Lower leg skin (tissue), 4 donors: ENCODE measurements around the gene NPAS3. TPM values are rescaled to one million over a fixed set of nuclear protein-coding genes. Genes with fewer than 3 reads are reported as not detected.

ENCODE experiments used
- DNase-seq, 2 donors: peaks; one replicate each; pipeline ENCODE4 v3.0.0-alpha.2; 2019; ENCODE audit warnings: low spot score in 2 of 2
- H3K4me3 ChIP-seq: fragments of 200-600 bp; sonication (generic); 2 replicates; pipeline ENCODE4 v1.5.1; 2017; ENCODE audit warnings: mild to moderate bottlenecking, low read depth; ENCODE audit not compliant: poor library complexity, severe bottlenecking
- CTCF ChIP-seq, 3 donors: fragments of 450-650 bp; IDR thresholded peaks; one replicate each; pipeline ENCODE4 v1.5.1; 2016; ENCODE audit warnings: antibody characterized with exemption in 3 of 3, mild to moderate bottlenecking in 3 of 3, moderate library complexity in 2 of 3
- POLR2A ChIP-seq, 2 donors: fragments of 450-650 bp; IDR thresholded peaks; one replicate each; pipeline ENCODE4 v1.6.1; 2016 to 2017; ENCODE audit warnings: antibody characterized with exemption in 2 of 2, mild to moderate bottlenecking in 1 of 2, moderate library complexity in 1 of 2
- WGBS, 2 donors: methylation state at CpG; one replicate each; pipeline ENCODE4 v1.1.5; 2018; 5-methylcytosine and 5-hydroxymethylcytosine counted together
- intact Hi-C: fragments of 100-400 bp; cut with DNase I; formaldehyde crosslinking; loops from one replicate; pipeline ENCODE4 v1.15.0; 2023; ENCODE audit warnings: low total_unique reads
- total RNA-seq, 4 donors: library from RNA; depleted of rRNA; stranded (reverse); fragments of >200 nt; gene quantifications; one replicate each; pipeline ENCODE4 v1.1.0, GENCODE V29; 2016

NPAS3 gene
- total RNA-seq, 4 donors from 2014 or later = 0.25 to 0.29 TPM; not detected in 2

GRCh38 chr14:33163600-33163999 is 224.9 kb downstream of the NPAS3 start:
- intact Hi-C loops = no loop called here
- TF ChIP-seq POLR2A (IDR thresholded peaks at IDR 0.05) = no peak
- no peak for DNase-seq
- H3K4me3 ChIP-seq = no peak overlapping the region
- 89 to 93% methylated on average over 2 of the region's 2 CpGs for WGBS, 2 donors

GRCh38 chr14:33165144-33165925 is 226.7 kb downstream of the NPAS3 start:
- DNase-seq = no peak
- 83 to 84% methylated on average over 8 of the region's 8 CpGs for WGBS, 2 donors
- H3K4me3 ChIP-seq = no peak overlapping the region
- intact Hi-C loops = no loop called here
- TF ChIP-seq CTCF (IDR thresholded peaks at IDR 0.05) (no peak), POLR2A (IDR thresholded peaks at IDR 0.05) (no peak)

GRCh38 chr14:33165926-33166289 is 227.2 kb downstream of the NPAS3 start:
- no peak for DNase-seq
- no peak overlapping the region for H3K4me3 ChIP-seq
- TF ChIP-seq CTCF (IDR thresholded peaks at IDR 0.05) (no peak), POLR2A (IDR thresholded peaks at IDR 0.05) (no peak)
- 89 to 90% methylated on average over 5 of the region's 5 CpGs for WGBS, 2 donors
- intact Hi-C loops = no loop called here

GRCh38 chr14:33175951-33176350 is 237.3 kb downstream of the NPAS3 start:
- intact Hi-C loops = no loop called here
- TF ChIP-seq CTCF (IDR thresholded peaks at IDR 0.05) = no peak
- no peak overlapping the region for H3K4me3 ChIP-seq
- no peak for DNase-seq

- 49 to 58% methylated on average over 2 of the region's 2 CpGs for WGBS, 2 donors
- H3K4me3 ChIP-seq = no peak overlapping the region
- intact Hi-C loops = no loop called here
- no peak for DNase-seq
- no peak for TF ChIP-seq POLR2A (IDR thresholded peaks at IDR 0.05)
- no peak for TF ChIP-seq CTCF (IDR thresholded peaks at IDR 0.05)
These were observed 245.9 kb downstream of the NPAS3 start for GRCh38 chr14:33184587-33184986.

- TF ChIP-seq POLR2A (IDR thresholded peaks at IDR 0.05) (no peak), CTCF (IDR thresholded peaks at IDR 0.05) (no peak)
- no peak overlapping the region for H3K4me3 ChIP-seq
- no peak for DNase-seq
- intact Hi-C loops = no loop called here
These were observed 248.0 kb downstream of the NPAS3 start for GRCh38 chr14:33186656-33187055.
